Germinal center (tissue), 1 donor: ENCODE measurements around the gene KCNG4.
A peak's percentile ranks its signal among the peaks of the same experiment; 100 is the strongest.

Experiments
- DNase-seq: peaks from one replicate; pipeline ENCODE4 v3.0.0; 2012; ENCODE audit warnings: mixed read lengths, low spot score

Gene KCNG4

DNA sequence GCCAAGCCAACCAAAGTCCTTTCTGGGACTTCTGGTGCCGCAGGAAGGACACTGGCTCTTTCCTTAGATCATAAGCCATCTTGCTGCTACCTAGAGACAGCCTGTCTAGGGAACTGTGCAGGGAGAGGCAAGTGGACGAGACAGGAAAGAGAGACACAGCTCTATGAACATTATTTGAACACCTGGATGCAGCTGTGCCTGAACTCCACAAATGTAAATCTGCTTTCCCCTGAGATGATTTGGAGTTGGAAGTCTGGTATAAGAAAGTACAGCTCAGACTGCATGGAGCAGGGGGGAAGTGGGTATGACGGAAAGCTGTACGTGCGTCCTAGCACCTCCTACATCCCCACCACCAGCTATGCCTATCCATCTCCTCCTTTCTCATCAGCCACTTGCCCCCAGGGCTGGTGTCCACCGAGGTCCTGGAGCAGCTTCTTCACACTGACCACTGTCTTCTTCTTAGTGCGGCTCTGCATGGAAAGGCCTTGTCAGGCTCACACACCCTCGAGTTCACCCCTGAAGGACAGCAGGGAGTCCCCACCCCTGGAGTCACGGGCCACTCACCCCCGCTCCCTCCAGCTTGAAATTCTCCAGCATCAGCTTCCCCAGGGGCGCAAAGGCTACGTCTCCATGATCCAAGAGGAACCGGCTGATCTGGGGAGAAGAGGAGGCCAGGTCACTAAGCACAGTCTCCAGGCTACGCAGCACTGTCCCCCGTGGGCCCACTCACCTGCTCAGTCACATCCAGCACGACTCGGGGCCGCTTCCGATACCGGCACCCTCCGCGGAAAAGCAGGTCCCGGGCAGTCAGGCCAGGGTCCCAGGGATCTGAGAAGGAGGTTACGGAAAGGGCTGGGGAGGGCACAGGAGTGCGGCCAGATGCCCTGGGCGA, 56.9 kb downstream of the KCNG4 start:
- DNase-seq = no peak

DNA sequence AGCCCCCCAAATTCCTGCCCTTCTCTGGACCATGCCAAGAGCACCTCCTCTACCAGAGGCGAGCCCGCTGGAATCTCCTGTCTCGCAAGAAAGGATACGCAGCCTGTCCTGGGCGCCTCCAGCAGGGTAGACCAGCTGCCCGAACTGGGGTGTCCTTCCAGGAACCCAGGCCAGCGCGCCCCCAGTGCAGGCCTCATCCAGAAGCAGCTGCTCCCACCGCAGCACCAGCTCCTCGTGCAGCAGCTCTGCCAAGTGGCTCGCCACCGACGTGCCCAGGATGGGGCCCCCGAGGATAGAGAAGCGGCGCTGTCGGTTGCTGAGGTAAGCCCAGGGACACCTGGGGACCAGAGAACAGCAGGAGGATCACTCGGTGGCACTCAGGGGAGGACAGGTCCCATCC, 57.7 kb downstream of the KCNG4 start:
- no peak for DNase-seq

GRCh38 chr16:84181144-84181915, 58.5 kb downstream of the KCNG4 start:
- DNase-seq = no peak

DNA sequence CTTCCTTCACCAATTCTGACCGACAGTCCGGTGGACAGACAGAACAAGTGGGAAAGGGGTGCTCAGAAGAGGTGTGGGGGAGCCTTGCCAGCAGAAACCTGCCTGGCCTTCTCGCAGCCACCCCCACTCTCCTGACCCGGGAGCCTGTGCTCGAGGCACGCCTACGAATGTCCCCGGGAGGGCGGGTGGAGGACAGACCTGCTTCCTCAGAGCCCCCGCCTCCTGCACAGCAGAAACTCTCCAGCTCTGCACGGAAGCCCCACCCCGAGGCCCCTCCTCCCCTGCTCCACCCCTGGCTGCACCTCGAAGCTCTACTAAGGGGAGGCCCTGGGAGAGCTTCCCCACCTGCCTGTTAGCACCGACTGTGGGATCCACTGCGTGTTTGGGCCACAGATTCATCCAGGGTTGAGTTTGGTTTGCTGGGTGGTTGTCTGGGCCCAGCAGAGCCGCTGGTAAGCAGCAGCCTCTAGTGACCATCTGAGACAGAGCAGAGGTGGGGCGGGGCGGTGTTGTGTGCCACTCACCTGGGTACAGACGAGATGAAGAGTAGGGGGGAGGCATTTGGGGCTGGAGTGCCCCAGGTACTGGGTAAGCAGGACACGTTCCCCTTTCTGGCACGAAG, 59.2 kb downstream of the KCNG4 start:
- no peak for DNase-seq

DNA sequence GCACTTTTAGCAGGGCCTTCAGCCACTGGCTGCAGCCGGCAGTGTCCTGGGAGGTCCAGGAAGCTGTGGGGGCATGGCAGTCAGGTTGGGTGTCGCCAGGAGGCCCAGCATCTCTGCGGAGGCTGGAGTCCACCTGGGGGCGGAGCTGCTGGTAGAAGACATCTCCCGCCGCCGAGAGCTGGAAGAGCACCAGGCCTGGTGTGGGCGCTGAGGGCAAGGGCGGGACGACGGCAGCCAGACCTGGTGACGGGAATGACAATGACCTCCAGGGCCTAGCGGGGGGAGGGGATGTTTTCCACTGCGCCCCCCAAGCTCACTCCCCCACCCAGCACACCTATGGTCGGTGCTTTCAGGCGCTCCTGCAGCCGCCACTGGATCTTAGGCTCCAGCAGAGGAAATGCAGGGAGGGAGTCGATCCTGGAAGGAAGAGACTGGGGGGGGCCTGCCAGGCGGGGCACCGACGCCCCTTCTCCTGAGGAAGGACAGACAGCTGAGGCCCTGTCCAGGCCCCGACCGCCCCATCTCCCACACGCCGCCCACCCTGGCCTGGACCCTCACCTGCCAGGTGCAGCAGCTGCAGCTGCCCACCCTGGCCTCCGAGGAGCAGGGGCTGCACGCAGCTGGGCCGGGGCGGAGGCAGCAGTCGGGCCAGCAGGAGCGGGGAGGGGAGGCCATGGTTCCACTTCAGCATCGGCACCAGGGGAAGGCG, 60.0 kb downstream of the KCNG4 start:
- no peak for DNase-seq

GRCh38 chr16:84178892-84179611, 60.8 kb downstream of the KCNG4 start:
- DNase-seq = no peak

GRCh38 chr16:84178146-84178765, 61.6 kb downstream of the KCNG4 start:
- DNase-seq = no peak

DNA sequence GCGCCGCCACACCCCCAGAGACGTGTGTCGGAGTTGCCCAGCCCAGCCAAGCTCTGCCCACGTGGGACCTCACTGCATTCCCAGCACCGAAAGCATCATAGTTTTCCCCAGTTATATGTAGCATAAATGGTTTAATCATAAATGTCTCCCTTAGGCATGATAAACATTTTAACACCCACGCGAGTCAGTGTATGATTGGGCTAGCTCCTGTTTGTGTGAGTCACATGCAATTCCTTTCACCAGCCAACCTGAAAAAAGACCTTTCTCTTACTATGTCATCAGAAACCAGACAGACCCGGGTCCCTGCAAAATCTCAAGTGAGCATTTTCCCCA, 62.1 kb downstream of the KCNG4 start:
- no peak for DNase-seq

DNA sequence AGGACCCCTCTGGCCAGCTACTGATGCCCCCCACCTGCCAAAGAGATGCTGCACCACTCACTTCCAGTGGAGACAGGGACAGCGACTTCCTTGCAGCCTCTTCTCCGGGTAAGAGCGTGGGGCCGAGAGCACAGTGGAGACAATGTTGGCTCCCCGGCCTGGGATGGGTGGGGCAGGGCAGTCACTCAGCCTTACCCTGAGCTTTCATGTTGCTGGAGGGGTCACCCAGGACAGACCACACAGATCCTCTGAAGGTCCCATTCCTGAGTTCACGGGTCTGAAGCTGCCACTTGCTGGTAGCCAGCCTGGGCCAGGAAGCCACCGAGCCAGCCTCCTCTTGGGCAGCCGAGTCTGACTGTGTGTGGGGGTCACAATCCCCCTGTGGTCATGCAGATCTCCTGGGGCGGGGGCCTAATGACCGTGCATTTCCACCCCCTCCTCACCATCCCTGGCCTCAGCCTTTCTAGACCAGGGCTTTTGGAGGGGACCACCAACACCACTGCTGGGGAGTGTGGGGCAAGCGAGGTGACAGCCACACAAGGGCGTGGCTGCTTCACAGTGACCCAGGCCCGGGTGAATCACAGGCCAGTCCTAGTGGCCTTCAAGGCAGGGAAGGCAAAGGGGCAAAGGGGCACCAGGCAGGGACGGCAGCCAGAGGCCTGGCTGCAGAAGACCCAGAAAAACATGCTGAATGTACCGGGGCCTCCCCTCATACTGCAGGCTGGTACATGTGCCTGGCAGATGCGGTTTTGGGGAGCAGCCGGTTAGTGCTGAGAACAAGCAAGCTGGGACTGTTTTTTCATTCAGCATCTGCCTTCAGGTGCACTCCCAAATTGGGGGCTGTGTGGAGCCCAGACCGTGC, 63.4 kb downstream of the KCNG4 start:
- DNase-seq = no peak

GRCh38 chr16:84175350-84176081, 64.3 kb downstream of the KCNG4 start:
- peak; percentile 73 for DNase-seq

DNA sequence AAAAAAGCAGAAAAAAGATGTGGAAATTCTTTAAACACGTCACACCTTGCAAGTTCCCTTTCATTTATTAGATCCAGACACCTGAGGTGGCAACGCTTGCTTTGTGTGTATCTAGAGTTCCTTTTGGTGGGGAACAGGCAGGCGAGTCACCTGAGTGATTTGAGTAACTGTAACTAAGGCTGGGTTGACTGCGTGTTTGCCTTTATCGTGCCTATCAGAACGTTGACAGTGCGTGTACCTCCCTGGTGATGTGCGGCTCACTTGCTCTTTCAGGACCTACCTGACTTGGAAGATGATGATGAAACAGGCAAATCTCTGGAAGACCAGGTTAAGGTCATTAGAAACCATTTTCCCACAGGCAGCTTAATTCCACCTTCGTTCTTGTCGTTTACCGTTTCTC, 65.4 kb downstream of the KCNG4 start:
- DNase-seq = no peak

DNA sequence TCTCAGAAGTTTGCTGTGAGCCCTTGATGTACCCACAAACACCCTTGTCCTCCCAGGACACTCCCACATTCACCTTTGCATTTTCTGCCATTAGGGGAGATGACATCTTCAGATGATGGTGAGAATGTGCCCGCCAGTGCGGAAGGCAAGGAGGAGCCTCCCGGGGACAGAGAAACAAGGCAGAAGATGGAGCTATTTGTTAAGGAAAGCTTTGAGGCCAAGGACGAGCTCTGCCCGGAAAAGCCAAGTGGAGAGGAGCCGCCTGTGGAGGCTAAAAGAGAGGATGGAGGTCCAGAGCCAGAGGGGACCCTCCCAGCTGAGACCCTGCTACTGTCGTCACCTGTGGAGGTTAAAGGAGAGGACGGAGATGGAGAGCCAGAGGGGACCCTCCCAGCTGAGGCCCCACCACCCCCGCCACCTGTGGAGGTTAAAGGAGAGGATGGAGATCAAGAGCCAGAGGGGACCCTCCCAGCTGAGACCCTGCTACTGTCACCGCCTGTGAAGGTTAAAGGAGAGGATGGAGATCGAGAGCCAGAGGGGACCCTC, 70.0 kb downstream of the KCNG4 start:
- no peak for DNase-seq
